Renal cortex interstitium (tissue), 15 donors: ENCODE data around the gene PCCB. TPM values are rescaled to one million over a fixed set of nuclear protein-coding genes. Genes with fewer than 3 reads are reported as not detected.
A peak's percentile ranks its signal among the peaks of the same experiment; 100 is the strongest.
"Not testable (repeated sequence)": the region's sequence is repeated elsewhere in the genome, so short reads cannot be mapped to it uniquely, and the experiment has no call there.

Experiments
- DNase-seq, 11 donors: peaks; one replicate each; pipeline ENCODE4 v3.0.0-alpha.2; 2013; ENCODE audit warnings: low read depth in 9 of 11, low spot score in 4 of 11; ENCODE audit errors: extremely low read depth in 1 of 11
- long read RNA-seq, 16 experiments: transcript quantifications; one replicate each; lab custom pipeline, GENCODE V29; 2026
- polyA plus RNA-seq, 3 donors: library from polyadenylated mRNA; unstranded; fragments of 120-200 nt; gene quantifications; one replicate each; pipeline ENCODE4 v1.2.1, GENCODE V29; 2013; ENCODE audit not compliant: insufficient read length in 3 of 3

PCCB gene
- polyA plus RNA-seq: 10 to 100 TPM; 60.6 to 63.9 (median 61.6) TPM
- long read RNA-seq, donor 1, transcript PCCB-201 (15 exons, 1,833 nt): major isoform, 9 of 9 reads
- long read RNA-seq, donor 1, partial matches to known transcripts: 0 of 9 reads
- long read RNA-seq, donor 1, other reads (novel, unspliced or antisense): 0 of 9 reads
- long read RNA-seq, donor 2, transcript PCCB-201 (15 exons, 1,833 nt): major isoform, 6 of 6 reads
- long read RNA-seq, donor 2, partial matches to known transcripts: 0 of 6 reads
- long read RNA-seq, donor 2, other reads (novel, unspliced or antisense): 0 of 6 reads
- long read RNA-seq, donor 3, transcript PCCB-201 (15 exons, 1,833 nt): major isoform, 20 of 41 reads
- long read RNA-seq, donor 3, partial matches to known transcripts: 21 of 41 reads
- long read RNA-seq, donor 3, other reads (novel, unspliced or antisense): 0 of 41 reads
- long read RNA-seq, donor 4, transcript PCCB-201 (15 exons, 1,833 nt): major isoform, 15 of 24 reads
- long read RNA-seq, donor 4, partial matches to known transcripts: 8 of 24 reads
- long read RNA-seq, donor 4, other reads (novel, unspliced or antisense): 0 of 24 reads
- long read RNA-seq, donor 5: 0 reads
- long read RNA-seq, donor 6, transcript PCCB-201 (15 exons, 1,833 nt): major isoform, 5 of 73 reads
- long read RNA-seq, donor 6, partial matches to known transcripts: 67 of 73 reads
- long read RNA-seq, donor 6, other reads (novel, unspliced or antisense): 0 of 73 reads
- long read RNA-seq, donor 7, transcript PCCB-201 (15 exons, 1,833 nt): major isoform, 9 of 19 reads
- long read RNA-seq, donor 7, partial matches to known transcripts: 10 of 19 reads
- long read RNA-seq, donor 7, other reads (novel, unspliced or antisense): 0 of 19 reads
- long read RNA-seq, donor 8, full-length matches to known transcripts: 15 of 34 reads
- long read RNA-seq, donor 8, partial matches to known transcripts: 19 of 34 reads
- long read RNA-seq, donor 8, other reads (novel, unspliced or antisense): 0 of 34 reads
- long read RNA-seq, donor 9, transcript PCCB-201 (15 exons, 1,833 nt): major isoform, 13 of 14 reads
- long read RNA-seq, donor 9, partial matches to known transcripts: 0 of 14 reads
- long read RNA-seq, donor 9, other reads (novel, unspliced or antisense): 0 of 14 reads
- long read RNA-seq, donor 10, full-length matches to known transcripts: 11 of 25 reads
- long read RNA-seq, donor 10, partial matches to known transcripts: 14 of 25 reads
- long read RNA-seq, donor 10, other reads (novel, unspliced or antisense): 0 of 25 reads
- long read RNA-seq, donor 11, transcript PCCB-201 (15 exons, 1,833 nt): major isoform, 15 of 20 reads
- long read RNA-seq, donor 11, partial matches to known transcripts: 5 of 20 reads
- long read RNA-seq, donor 11, other reads (novel, unspliced or antisense): 0 of 20 reads
- long read RNA-seq, donor 12, transcript PCCB-201 (15 exons, 1,833 nt): major isoform, 5 of 10 reads
- long read RNA-seq, donor 12, partial matches to known transcripts: 5 of 10 reads
- long read RNA-seq, donor 12, other reads (novel, unspliced or antisense): 0 of 10 reads
- long read RNA-seq, donor 13, transcript PCCB-201 (15 exons, 1,833 nt): major isoform, 24 of 25 reads
- long read RNA-seq, donor 13, partial matches to known transcripts: 0 of 25 reads
- long read RNA-seq, donor 13, other reads (novel, unspliced or antisense): 0 of 25 reads
- long read RNA-seq, donor 14, transcript PCCB-201 (15 exons, 1,833 nt): major isoform, 16 of 28 reads
- long read RNA-seq, donor 14, partial matches to known transcripts: 5 of 28 reads
- long read RNA-seq, donor 14, other reads (novel, unspliced or antisense): 6 of 28 reads
- long read RNA-seq, donor 15, transcript PCCB-201 (15 exons, 1,833 nt): major isoform, 10 of 10 reads
- long read RNA-seq, donor 15, partial matches to known transcripts: 0 of 10 reads
- long read RNA-seq, donor 15, other reads (novel, unspliced or antisense): 0 of 10 reads
- long read RNA-seq, donor 16, transcript PCCB-201 (15 exons, 1,833 nt): major isoform, 28 of 67 reads
- long read RNA-seq, donor 16, partial matches to known transcripts: 39 of 67 reads
- long read RNA-seq, donor 16, other reads (novel, unspliced or antisense): 0 of 67 reads

DNA sequence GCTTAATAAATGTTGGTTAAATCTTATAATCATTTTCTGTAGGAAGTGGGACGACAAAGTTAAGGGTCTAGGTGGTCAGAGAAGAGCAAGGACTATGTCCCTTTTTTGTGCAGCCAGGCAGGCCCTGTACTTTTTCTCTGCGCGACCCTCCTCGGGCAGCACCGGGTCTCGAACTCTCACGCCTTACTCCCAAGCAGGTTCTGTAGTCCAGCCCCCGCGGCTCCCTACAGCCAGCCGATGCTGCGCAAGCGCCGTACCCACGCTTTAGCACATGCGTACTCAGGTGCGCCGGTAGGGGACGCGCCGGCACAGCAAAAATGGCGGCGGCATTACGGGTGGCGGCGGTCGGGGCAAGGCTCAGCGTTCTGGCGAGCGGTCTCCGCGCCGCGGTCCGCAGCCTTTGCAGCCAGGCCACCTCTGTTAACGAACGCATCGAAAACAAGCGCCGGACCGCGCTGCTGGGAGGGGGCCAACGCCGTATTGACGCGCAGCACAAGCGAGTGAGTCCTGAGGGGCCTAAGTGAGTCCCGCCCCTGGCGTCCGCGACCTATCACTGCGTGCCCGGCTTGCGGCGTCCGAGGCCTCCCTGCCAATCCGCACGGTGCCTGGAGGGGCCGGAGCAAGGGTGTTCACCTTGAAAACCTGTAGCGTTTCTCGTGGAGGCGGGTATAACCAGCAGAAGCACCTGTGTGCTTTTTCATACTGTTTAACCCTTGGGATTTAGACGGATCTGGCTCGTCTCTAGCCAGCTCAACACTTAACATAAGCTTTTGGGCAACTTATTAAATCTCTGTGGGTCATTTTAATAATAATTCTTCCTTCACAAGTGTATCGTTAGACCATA lies at the start of gene PCCB:
PCCB (plus strand) TSS at position 282 of the 844 bp plus-strand sequence; CDS start at position 318, 36 bp downstream.
- peak; percentile 80 to 92 (median 89) for DNase-seq

- no peak for DNase-seq
These were observed 42.5 kb upstream of the PCCB start for GRCh38 chr3:136207489-136208115.

- no peak for DNase-seq
These were observed 40.2 kb upstream of the PCCB start for GRCh38 chr3:136209921-136210320.

DNA sequence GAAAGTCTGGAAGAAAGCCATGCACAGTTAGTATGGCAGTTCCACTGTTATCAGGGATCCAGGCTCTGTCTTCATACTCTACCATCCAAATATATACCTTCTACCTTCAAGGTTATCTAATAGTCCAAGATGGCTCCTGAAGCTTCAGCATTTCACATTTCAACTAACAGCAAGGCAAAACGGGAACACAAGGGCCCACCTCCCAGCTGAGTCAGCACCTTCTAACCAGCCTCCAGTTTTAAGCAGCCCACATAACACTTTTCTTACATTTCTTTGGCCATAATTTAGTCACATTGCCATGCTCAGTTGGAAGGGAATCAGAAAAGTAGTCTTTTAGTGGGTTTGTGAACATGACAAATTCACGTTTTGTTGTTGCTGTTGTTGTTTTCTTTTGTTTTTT lies 38.6 kb upstream of the PCCB start:
- no peak for DNase-seq

GRCh38 chr3:136222746-136223145 lies 27.4 kb upstream of the PCCB start:
- DNase-seq: not testable (repeated sequence)

GRCh38 chr3:136232413-136232812 lies 17.7 kb upstream of the PCCB start:
- DNase-seq: no peak

GRCh38 chr3:136235545-136235944 lies 14.6 kb upstream of the PCCB start:
- no peak for DNase-seq

GRCh38 chr3:136236109-136236508 lies 14.0 kb upstream of the PCCB start:
- DNase-seq: no peak

GRCh38 chr3:136237103-136237502 lies 13.0 kb upstream of the PCCB start:
- DNase-seq: no peak

DNA sequence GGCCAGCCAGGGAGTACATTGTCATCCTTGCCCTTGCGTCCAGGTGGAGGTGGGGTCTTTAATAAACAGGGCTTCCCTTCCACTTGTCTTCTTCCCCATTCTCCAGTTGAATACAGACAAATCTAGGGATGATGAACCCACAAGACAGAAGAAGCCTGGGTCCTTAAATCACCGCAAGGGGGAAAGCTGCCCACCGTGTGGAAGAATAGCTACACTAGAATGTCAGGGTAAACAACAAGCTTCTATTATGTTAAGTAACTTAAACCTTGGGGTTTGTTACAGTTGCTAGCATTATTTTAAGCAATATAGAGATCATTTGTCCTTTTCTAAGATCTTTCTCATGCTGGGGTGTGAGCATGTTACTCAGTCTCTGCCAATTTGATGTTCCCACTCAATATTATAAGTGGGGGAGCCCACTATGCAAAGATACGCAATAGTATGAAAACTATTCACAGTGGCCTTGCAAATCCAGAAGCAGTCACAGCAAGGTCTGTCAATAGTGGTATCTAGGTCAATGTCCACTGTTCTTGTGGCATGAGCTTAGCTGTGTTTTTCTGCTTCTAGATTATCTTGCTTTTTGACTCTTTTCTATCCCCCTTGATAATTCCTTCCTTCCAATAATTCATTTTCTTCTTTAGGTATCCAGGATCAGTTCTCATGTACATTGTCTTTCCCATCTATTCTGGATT lies 12.0 kb upstream of the PCCB start:
- DNase-seq: no peak

- peak in 4 of 11 donors; percentile 6 to 20 (median 14) for DNase-seq
These were observed 11.0 kb upstream of the PCCB start for GRCh38 chr3:136239094-136239493.

DNA sequence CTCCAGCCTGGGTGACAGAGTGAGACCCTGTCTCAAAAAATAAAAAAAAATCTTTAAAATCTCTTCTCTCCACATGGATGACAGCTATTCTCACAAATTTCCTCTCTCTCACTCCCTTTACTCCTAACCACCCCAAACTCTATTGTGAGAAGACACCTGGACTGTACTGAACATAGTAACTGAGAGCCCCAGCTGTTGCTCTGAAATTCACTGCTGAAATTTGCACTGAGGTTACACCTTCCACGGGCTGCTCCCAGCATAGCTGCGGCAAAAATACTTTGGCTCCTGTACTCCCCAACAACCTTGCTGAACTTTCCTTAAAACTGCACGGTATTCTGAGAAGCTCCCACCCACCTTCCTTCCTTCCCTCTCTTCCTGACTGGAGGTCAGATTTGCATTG lies 4.4 kb upstream of the PCCB start:
- no peak for DNase-seq

DNA sequence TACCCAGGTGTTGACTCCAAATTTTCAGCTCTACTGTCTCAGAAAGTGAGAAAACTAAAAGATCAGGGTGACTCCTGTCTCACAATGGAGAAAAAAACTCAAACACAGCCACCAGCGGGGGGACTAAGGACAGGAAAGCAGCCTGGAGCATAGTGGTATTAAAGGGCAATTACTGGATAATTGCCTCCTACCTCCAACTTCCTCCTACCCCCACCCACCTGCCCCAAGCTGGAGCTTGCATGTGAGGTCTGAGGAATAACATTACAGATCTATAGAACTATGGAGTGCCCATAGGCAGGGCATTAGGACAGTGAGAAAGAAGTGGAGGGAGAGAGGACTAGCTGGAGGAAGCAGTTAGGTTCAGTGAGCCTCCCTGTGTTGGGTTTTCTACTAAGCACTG lies 2.7 kb upstream of the PCCB start:
- no peak for DNase-seq

- no peak for DNase-seq
These were observed 2.1 kb upstream of the PCCB start for GRCh38 chr3:136247855-136248590.

GRCh38 chr3:136249091-136249490 lies 1.0 kb upstream of the PCCB start:
- DNase-seq: no peak
